Erythroblast (primary cell): ENCODE results near the gene DNAH17.

Experiments used
- GATA1 ChIP-seq: IDR thresholded peaks from 2 replicates; pipeline ENCODE4 v1.6.1; 2011; ENCODE audit warnings: low read depth, mild to moderate bottlenecking, control low read depth, low read length, moderate library complexity
- POLR2A ChIP-seq: IDR thresholded peaks from 2 replicates; pipeline ENCODE4 v1.6.1; 2011; ENCODE audit warnings: mild to moderate bottlenecking, low read length

DNA sequence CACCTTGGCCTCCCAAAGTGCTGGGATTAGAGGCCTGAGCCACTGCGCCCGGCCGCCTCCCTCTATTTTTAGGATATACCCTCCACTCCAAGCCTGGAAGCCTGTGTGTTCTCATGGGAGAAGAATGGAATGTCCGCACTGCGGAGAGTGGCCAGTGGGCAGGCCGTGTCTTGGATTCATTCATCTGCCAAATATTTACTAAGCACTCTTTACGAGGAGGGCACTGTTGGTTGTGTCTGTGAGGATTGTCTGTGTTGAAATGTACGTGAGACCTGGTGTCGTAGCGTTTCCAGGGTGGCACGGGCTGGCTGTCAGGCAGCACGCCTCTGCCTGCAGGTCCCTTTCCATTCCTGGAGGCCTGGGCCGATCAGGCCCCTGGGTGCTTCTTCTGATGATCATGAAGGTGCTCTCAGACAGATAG lies 179.5 kb downstream of the DNAH17 start:
- TF ChIP-seq POLR2A (no peak), GATA1 (no peak)
